ENCODE results near the gene SGTA.

Gene SGTA

GRCh38 chr19:2744113-2744512 lies 39.0 kb downstream of the SGTA start:
- Mint-ChIP-seq H3K36me3 (ENCODE audit: low read depth) (no peaks in the 10 kb centered on the region), H3K27me3 (ENCODE audit: low read depth) (peaks cover 10% of the 10 kb centered on the region), H3K4me3 (no peak overlapping the region), H3K4me1 (ENCODE audit: low read depth) (peaks cover 6% of the 10 kb centered on the region), H3K27ac (no peak overlapping the region), H3K9me3 (no peaks in the 10 kb centered on the region)

- Mint-ChIP-seq H3K27me3 (ENCODE audit: low read depth) (peaks cover 10% of the 10 kb centered on the region), H3K36me3 (ENCODE audit: low read depth) (no peaks in the 10 kb centered on the region), H3K9me3 (no peaks in the 10 kb centered on the region), H3K4me3 (no peak overlapping the region), H3K27ac (no peak overlapping the region), H3K4me1 (ENCODE audit: low read depth) (peaks cover 13% of the 10 kb centered on the region)
These were observed 40.0 kb downstream of the SGTA start for GRCh38 chr19:2743099-2743498.

- Mint-ChIP-seq H3K27ac (no peak overlapping the region), H3K36me3 (ENCODE audit: low read depth) (peaks cover 13% of the 10 kb centered on the region), H3K4me1 (ENCODE audit: low read depth) (peaks cover 12% of the 10 kb centered on the region), H3K9me3 (no peaks in the 10 kb centered on the region), H3K4me3 (no peak overlapping the region), H3K27me3 (ENCODE audit: low read depth) (peaks cover 10% of the 10 kb centered on the region)
These were observed 42.8 kb downstream of the SGTA start for GRCh38 chr19:2740314-2740656.

GRCh38 chr19:2739602-2740313 lies 43.3 kb downstream of the SGTA start, which contains the start of gene SLC39A3:
Gene SLC39A3, minus strand, starts transcription at chr19:2740017. Its CDS starts 2,760 bp downstream, at chr19:2737257.
- peak within 1 kb of the TSS; percentile 86 for H3K4me3 Mint-ChIP-seq
- H3K4me1 Mint-ChIP-seq (ENCODE audit: low read depth) = peaks cover 12% of the 10 kb centered on the region
- no peaks in the 10 kb centered on the region for H3K9me3 Mint-ChIP-seq
- peaks cover 14% of the 10 kb centered on the region for H3K36me3 Mint-ChIP-seq (ENCODE audit: low read depth)
- peak within 1 kb of the TSS; percentile 62 for H3K27ac Mint-ChIP-seq
- H3K27me3 Mint-ChIP-seq (ENCODE audit: low read depth) = peaks cover 10% of the 10 kb centered on the region

GRCh38 chr19:2736550-2737190 lies 46.4 kb downstream of the SGTA start:
- Mint-ChIP-seq H3K27ac (no peak overlapping the region), H3K9me3 (no peaks in the 10 kb centered on the region), H3K4me1 (ENCODE audit: low read depth) (peaks cover 13% of the 10 kb centered on the region), H3K27me3 (ENCODE audit: low read depth) (no peaks in the 10 kb centered on the region), H3K36me3 (ENCODE audit: low read depth) (peaks cover 16% of the 10 kb centered on the region), H3K4me3 (no peak overlapping the region)

- H3K36me3 Mint-ChIP-seq (ENCODE audit: low read depth) = peaks cover 16% of the 10 kb centered on the region
- H3K27ac Mint-ChIP-seq = no peak overlapping the region
- H3K4me3 Mint-ChIP-seq = no peak overlapping the region
- peaks cover 13% of the 10 kb centered on the region for H3K4me1 Mint-ChIP-seq (ENCODE audit: low read depth)
- H3K9me3 Mint-ChIP-seq = no peaks in the 10 kb centered on the region
- no peaks in the 10 kb centered on the region for H3K27me3 Mint-ChIP-seq (ENCODE audit: low read depth)
These were observed 47.7 kb downstream of the SGTA start for GRCh38 chr19:2735374-2735773.

- no peaks in the 10 kb centered on the region for H3K9me3 Mint-ChIP-seq
- peaks cover 10% of the 10 kb centered on the region for H3K4me1 Mint-ChIP-seq (ENCODE audit: low read depth)
- no peaks in the 10 kb centered on the region for H3K27me3 Mint-ChIP-seq (ENCODE audit: low read depth)
- no peak overlapping the region for H3K4me3 Mint-ChIP-seq
- peaks cover 16% of the 10 kb centered on the region for H3K36me3 Mint-ChIP-seq (ENCODE audit: low read depth)
- no peak overlapping the region for H3K27ac Mint-ChIP-seq
These were observed 48.3 kb downstream of the SGTA start for GRCh38 chr19:2734589-2735288.

GRCh38 chr19:2733930-2734588 lies 49.0 kb downstream of the SGTA start:
- H3K27ac Mint-ChIP-seq = no peak overlapping the region
- no peak overlapping the region for H3K4me3 Mint-ChIP-seq
- H3K9me3 Mint-ChIP-seq = no peaks in the 10 kb centered on the region
- peaks cover 8% of the 10 kb centered on the region for H3K4me1 Mint-ChIP-seq (ENCODE audit: low read depth)
- H3K27me3 Mint-ChIP-seq (ENCODE audit: low read depth) = no peaks in the 10 kb centered on the region
- peaks cover 16% of the 10 kb centered on the region for H3K36me3 Mint-ChIP-seq (ENCODE audit: low read depth)

- Mint-ChIP-seq H3K27ac (no peak overlapping the region), H3K27me3 (ENCODE audit: low read depth) (no peaks in the 10 kb centered on the region), H3K9me3 (no peaks in the 10 kb centered on the region), H3K36me3 (ENCODE audit: low read depth) (peaks cover 16% of the 10 kb centered on the region), H3K4me1 (ENCODE audit: low read depth) (peaks cover 1% of the 10 kb centered on the region), H3K4me3 (no peak overlapping the region)
These were observed 50.2 kb downstream of the SGTA start for GRCh38 chr19:2732883-2733282.

GRCh38 chr19:2732157-2732725 lies 50.8 kb downstream of the SGTA start:
- Mint-ChIP-seq H3K4me1 (ENCODE audit: low read depth) (peaks cover 1% of the 10 kb centered on the region), H3K27me3 (ENCODE audit: low read depth) (no peaks in the 10 kb centered on the region), H3K36me3 (ENCODE audit: low read depth) (peaks cover 14% of the 10 kb centered on the region), H3K9me3 (no peaks in the 10 kb centered on the region), H3K4me3 (no peak overlapping the region), H3K27ac (no peak overlapping the region)

GRCh38 chr19:2731181-2731995 lies 51.7 kb downstream of the SGTA start:
- H3K27ac Mint-ChIP-seq = no peak overlapping the region
- H3K36me3 Mint-ChIP-seq (ENCODE audit: low read depth) = peaks cover 7% of the 10 kb centered on the region
- peaks cover under 1% of the 10 kb centered on the region for H3K27me3 Mint-ChIP-seq (ENCODE audit: low read depth)
- no peak overlapping the region for H3K4me3 Mint-ChIP-seq
- peaks cover 1% of the 10 kb centered on the region for H3K4me1 Mint-ChIP-seq (ENCODE audit: low read depth)
- H3K9me3 Mint-ChIP-seq = no peaks in the 10 kb centered on the region

- H3K4me1 Mint-ChIP-seq (ENCODE audit: low read depth) = peaks cover 1% of the 10 kb centered on the region
- H3K4me3 Mint-ChIP-seq = no peak overlapping the region
- peaks cover 4% of the 10 kb centered on the region for H3K27me3 Mint-ChIP-seq (ENCODE audit: low read depth)
- H3K27ac Mint-ChIP-seq = no peak overlapping the region
- H3K9me3 Mint-ChIP-seq = no peaks in the 10 kb centered on the region
- H3K36me3 Mint-ChIP-seq (ENCODE audit: low read depth) = peaks cover 3% of the 10 kb centered on the region
These were observed 52.9 kb downstream of the SGTA start for GRCh38 chr19:2729943-2730818.

- Mint-ChIP-seq H3K27ac (no peak overlapping the region), H3K36me3 (ENCODE audit: low read depth) (no peaks in the 10 kb centered on the region), H3K4me3 (no peak overlapping the region), H3K27me3 (ENCODE audit: low read depth) (peaks cover 8% of the 10 kb centered on the region), H3K4me1 (ENCODE audit: low read depth) (peaks cover under 1% of the 10 kb centered on the region), H3K9me3 (no peaks in the 10 kb centered on the region)
These were observed 54.2 kb downstream of the SGTA start for GRCh38 chr19:2728783-2729387.

Data from T-helper 1 cell treated with Interleukin-12 subunit alpha and Interleukin-12 subunit beta and Interleukin-4 antibody, amounts not matched to agents 30 μg/mL and 1 μg/mL, for 36 hours (primary cell).